ENCODE measurements around the gene PLEKHG3.

The PLEKHG3 gene

DNA sequence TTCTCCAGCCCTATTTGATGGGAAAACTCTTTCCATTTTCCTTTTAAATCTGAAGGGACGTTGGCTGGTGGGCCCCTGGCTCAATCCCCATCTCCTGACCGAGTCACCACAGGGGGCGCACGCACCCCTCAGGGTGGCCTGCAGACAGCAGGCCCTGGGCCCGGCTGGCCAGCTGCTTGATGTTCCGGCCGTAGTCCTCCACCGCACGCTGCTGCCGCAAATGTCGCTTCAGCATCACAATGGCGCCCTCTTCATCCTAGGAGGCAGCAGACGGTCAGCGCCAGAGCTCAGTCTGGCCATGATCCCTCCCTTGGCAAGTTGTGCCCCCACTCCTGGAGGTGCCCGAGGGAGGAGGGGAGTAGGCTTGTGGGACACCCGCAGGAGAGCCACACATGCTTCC lies 70.0 kb downstream of the PLEKHG3 start:
- no peak for TF ChIP-seq CEBPB (IDR thresholded peaks at IDR 0.05)

DNA sequence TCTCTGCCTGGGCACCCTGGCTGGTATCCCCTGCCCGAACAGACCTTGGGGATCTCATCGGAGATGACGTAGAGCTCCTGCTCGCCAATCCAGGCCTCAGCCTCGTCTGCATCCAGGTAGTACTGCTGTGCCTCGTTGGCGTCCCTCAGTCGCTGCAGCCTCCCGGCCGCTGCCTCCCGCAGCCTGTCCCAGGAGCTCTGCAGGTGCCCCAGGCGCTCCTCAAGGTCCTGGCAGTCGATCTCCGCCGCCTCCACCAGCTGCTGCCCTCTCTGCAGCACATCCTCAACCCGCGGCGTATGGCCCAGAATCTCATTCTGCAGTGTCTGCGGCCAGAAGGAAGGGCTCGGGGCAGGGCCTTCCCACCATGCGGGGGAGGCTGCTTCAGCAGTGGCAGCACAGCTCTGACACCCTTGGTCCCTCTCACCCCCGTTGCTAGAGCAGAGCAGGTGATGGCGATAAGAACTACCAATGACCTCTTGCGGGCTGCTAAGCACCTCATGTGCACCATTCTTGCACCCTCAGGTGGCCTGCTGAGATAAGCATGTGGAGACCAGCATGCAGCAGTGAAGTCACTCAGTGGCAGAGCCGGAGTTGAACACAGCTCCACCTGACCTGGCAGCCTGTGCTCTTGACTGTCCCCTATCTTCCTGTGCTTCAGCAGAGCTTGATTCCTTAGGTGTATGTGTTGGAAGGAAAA lies 71.0 kb downstream of the PLEKHG3 start:
- TF ChIP-seq NFIC (IDR thresholded peaks at IDR 0.05) (no peak), EGR1 (IDR thresholded peaks at IDR 0.05) (no peak), USF1 (IDR thresholded peaks at IDR 0.05) (no peak), YY1 (IDR thresholded peaks at IDR 0.05; ENCODE audit: low read depth) (no peak), TCF12 (IDR thresholded peaks at IDR 0.05; ENCODE audit: low read depth) (no peak), RAD21 (IDR thresholded peaks at IDR 0.05; ENCODE audit: low read depth) (no peak), TEAD4 (IDR thresholded peaks at IDR 0.05) (no peak), MAX (IDR thresholded peaks at IDR 0.05) (no peak), EP300 (IDR thresholded peaks at IDR 0.05; ENCODE audit: borderline replicate concordance) (no peak), ZBTB7A (IDR thresholded peaks at IDR 0.05; ENCODE audit: low read depth) (no peak), REST (IDR thresholded peaks at IDR 0.05; ENCODE audit: low read depth) (no peak), CEBPB (IDR thresholded peaks at IDR 0.05) (no peak), FOXM1 (IDR thresholded peaks at IDR 0.05; ENCODE audit: borderline replicate concordance, low read depth) (no peak), CREB1 (IDR thresholded peaks at IDR 0.05; ENCODE audit: low read depth) (no peak)

- no peak for TF ChIP-seq NFIC (IDR thresholded peaks at IDR 0.05)
- no peak for TF ChIP-seq YY1 (IDR thresholded peaks at IDR 0.05; ENCODE audit: low read depth)
- no peak for TF ChIP-seq TCF12 (IDR thresholded peaks at IDR 0.05; ENCODE audit: low read depth)
- no peak for TF ChIP-seq EP300 (IDR thresholded peaks at IDR 0.05; ENCODE audit: borderline replicate concordance)
- no peak for TF ChIP-seq USF1 (IDR thresholded peaks at IDR 0.05)
- no peak for TF ChIP-seq MAX (IDR thresholded peaks at IDR 0.05)
- TF ChIP-seq RAD21 (IDR thresholded peaks at IDR 0.05; ENCODE audit: low read depth): no peak
- TF ChIP-seq EGR1 (IDR thresholded peaks at IDR 0.05): no peak
- no peak for TF ChIP-seq FOXM1 (IDR thresholded peaks at IDR 0.05; ENCODE audit: borderline replicate concordance, low read depth)
- TF ChIP-seq ZBTB7A (IDR thresholded peaks at IDR 0.05; ENCODE audit: low read depth): no peak
- TF ChIP-seq TEAD4 (IDR thresholded peaks at IDR 0.05): no peak
- no peak for TF ChIP-seq CEBPB (IDR thresholded peaks at IDR 0.05)
- TF ChIP-seq REST (IDR thresholded peaks at IDR 0.05; ENCODE audit: low read depth): no peak
- no peak for TF ChIP-seq CREB1 (IDR thresholded peaks at IDR 0.05; ENCODE audit: low read depth)
- no peak for TF ChIP-seq TAF1 (IDR thresholded peaks at IDR 0.05; ENCODE audit: low read depth)
Observed at GRCh38 chr14:64777461-64777860, 73.2 kb downstream of the PLEKHG3 start.

- TF ChIP-seq FOXM1 (IDR thresholded peaks at IDR 0.05; ENCODE audit: borderline replicate concordance, low read depth): no peak
- no peak for TF ChIP-seq RAD21 (IDR thresholded peaks at IDR 0.05; ENCODE audit: low read depth)
- TF ChIP-seq EGR1 (IDR thresholded peaks at IDR 0.05): no peak
- TF ChIP-seq TAF1 (IDR thresholded peaks at IDR 0.05; ENCODE audit: low read depth): no peak
- TF ChIP-seq ZBTB7A (IDR thresholded peaks at IDR 0.05; ENCODE audit: low read depth): no peak
- no peak for TF ChIP-seq TEAD4 (IDR thresholded peaks at IDR 0.05)
- no peak for TF ChIP-seq EP300 (IDR thresholded peaks at IDR 0.05; ENCODE audit: borderline replicate concordance)
- TF ChIP-seq YY1 (IDR thresholded peaks at IDR 0.05; ENCODE audit: low read depth): no peak
- TF ChIP-seq USF1 (IDR thresholded peaks at IDR 0.05): no peak
- TF ChIP-seq CREB1 (IDR thresholded peaks at IDR 0.05; ENCODE audit: low read depth): no peak
- TF ChIP-seq NFIC (IDR thresholded peaks at IDR 0.05): no peak
- TF ChIP-seq MAX (IDR thresholded peaks at IDR 0.05): no peak
- TF ChIP-seq CEBPB (IDR thresholded peaks at IDR 0.05): no peak
- no peak for TF ChIP-seq REST (IDR thresholded peaks at IDR 0.05; ENCODE audit: low read depth)
- no peak for TF ChIP-seq TCF12 (IDR thresholded peaks at IDR 0.05; ENCODE audit: low read depth)
Observed at GRCh38 chr14:64778104-64778754, 74.0 kb downstream of the PLEKHG3 start.
